A673 (cell line): ENCODE data around the gene SPNS3.

Experiments
- EZH2 ChIP-seq: fragments of 200-600 bp; sonication (generic); IDR thresholded peaks from 2 replicates; pipeline ENCODE4 v1.6.1; 2017; ENCODE audit warnings: borderline replicate concordance, low read depth, mild to moderate bottlenecking, mixed read lengths, antibody characterized with exemption, low read length; ENCODE audit not compliant: poor library complexity, severe bottlenecking
- TF ChIP-seq, protein P1 (sequence below): fragments of 300-800, 200-600 bp; sonication (generic); conservative IDR thresholded peaks from 2 replicates; pipeline ENCODE4 v1.5.1; 2017; ENCODE audit warnings: low read depth, mild to moderate bottlenecking, antibody characterized with exemption, low read length, moderate library complexity, mixed read lengths

DNA sequence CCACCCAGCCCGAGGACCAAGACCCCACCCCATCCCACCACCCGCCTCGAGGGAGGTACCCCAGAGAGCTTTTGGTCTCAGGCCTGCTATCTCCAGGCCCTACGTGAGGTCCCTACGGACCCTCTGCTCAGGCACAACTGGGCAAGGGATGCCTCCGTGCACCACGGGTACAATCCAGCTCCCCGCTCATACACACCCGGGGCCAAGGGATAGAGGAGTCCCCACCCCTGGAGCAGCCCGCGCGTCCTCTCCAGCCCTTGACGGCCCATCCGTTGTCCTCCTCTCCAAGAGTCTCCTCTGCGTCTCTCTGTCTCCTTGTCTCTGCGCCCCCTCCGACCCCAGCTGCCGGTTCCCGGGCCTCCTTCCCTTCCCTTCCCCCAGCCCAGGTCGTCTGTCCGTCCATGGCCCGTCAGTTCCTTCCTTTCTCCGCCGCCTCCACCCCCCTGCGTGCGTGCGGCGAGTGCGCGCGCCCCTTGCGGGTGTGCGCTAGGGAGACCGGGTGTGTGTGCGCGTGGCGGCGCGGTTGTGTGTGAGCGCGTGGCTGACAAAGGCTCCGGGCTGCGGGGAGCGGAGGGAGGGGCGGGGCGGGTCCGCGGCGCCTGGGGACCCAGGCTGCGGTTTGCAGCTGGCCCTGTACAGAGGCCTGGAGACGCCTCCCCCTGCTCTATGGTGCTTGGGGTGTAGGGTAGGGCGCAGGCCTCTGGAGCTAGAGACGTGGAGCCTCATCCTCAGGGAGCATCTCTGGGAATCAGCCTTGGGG lies 65.9 kb downstream of the SPNS3 start:
- TF ChIP-seq, protein P1, sequence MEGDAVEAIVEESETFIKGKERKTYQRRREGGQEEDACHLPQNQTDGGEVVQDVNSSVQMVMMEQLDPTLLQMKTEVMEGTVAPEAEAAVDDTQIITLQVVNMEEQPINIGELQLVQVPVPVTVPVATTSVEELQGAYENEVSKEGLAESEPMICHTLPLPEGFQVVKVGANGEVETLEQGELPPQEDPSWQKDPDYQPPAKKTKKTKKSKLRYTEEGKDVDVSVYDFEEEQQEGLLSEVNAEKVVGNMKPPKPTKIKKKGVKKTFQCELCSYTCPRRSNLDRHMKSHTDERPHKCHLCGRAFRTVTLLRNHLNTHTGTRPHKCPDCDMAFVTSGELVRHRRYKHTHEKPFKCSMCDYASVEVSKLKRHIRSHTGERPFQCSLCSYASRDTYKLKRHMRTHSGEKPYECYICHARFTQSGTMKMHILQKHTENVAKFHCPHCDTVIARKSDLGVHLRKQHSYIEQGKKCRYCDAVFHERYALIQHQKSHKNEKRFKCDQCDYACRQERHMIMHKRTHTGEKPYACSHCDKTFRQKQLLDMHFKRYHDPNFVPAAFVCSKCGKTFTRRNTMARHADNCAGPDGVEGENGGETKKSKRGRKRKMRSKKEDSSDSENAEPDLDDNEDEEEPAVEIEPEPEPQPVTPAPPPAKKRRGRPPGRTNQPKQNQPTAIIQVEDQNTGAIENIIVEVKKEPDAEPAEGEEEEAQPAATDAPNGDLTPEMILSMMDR = no peak
- TF ChIP-seq EZH2 = no peak
